Measurements from ENCODE around the gene SLC6A5. TPM values are rescaled to one million over a fixed set of nuclear protein-coding genes. Genes with fewer than 3 reads are reported as not detected.

SLC6A5 gene
- total RNA-seq, 1 experiment from 2014 or later, result not detected

DNA sequence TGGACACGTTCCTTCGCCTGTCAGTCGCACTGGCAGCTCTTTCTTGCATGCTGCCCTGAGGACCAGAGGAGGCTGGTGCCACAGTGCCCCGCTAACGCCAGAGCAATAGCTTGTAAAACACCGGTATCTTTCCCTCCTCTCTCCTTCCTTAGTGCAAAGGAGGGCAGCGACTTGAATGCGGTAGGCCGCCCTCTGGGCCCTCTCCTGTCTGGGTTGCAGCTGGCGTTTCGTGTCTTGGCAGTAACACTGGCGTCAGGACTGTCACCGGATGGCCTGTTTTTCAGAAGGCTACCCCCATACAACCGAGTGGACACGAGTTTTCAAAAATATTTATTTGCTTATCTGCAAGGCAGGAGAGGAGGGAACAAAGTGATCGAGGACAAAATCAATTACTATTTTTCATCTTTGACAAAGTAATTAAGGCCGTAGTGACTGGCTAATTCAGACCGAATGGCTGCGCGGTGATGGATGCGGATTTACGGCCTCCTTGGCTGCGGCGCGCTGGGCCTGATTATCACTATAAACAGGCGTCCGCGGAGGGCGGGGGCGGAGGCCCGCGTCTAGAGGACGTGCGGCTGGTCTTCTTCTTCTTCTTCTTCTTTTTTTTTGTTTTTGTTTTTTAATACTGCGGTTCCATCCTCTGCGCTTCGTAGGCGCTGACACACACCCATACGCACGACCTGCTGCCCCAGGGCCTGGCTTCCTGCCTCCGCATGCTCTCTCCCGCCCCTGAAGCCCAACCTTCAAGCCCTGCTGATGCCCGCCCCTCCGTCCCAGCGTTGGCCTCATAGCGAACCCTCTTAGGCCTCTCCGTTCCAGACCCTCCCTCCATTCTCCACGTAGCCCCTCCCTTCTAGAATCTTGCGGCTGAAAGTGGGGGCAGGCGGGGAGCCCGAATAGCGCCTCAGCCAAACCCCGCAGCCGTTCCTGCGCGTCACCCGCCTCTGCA, 2.9 kb upstream of the SLC6A5 start:
- H3K9ac ChIP-seq (ENCODE audit: low read length), result no peak overlapping the region
- no peaks in the 10 kb centered on the region for H4K20me1 ChIP-seq (ENCODE audit: insufficient read depth)
- H3K27ac ChIP-seq (ENCODE audit: low read depth, low read length), result no peak overlapping the region
- H3K27me3 ChIP-seq (ENCODE audit: insufficient read depth, low read length), result peaks cover 15% of the 10 kb centered on the region; the same call in 1 of the 2 replicates
- no peaks in the 10 kb centered on the region for H3K36me3 ChIP-seq (ENCODE audit: control insufficient read depth in 1 of 2, insufficient read depth in 2 of 2, low read length in 2 of 2)
- H2AFZ ChIP-seq (ENCODE audit: low read depth, low read length, poor library complexity, severe bottlenecking), result no peak overlapping the region
- intact Hi-C loops (cut with micrococcal nuclease), result no loop called here
- H3K79me2 ChIP-seq (ENCODE audit: insufficient read depth, low read length), result no peaks in the 10 kb centered on the region
- ATAC-seq, result no peak
- H3K4me2 ChIP-seq (ENCODE audit: low read length), result no peak overlapping the region
- no peaks in the 10 kb centered on the region for H3K4me1 ChIP-seq (ENCODE audit: control insufficient read depth in 1 of 2, insufficient read depth in 2 of 2, low read length in 2 of 2)
- ChIA-PET CTCF (no interaction called here), RAD21 (ENCODE audit: low non-redundant PET in 1 of 2, low total read pairs in 2 of 2, uncharacterized antibody in 2 of 2, unreplicated experiment in 2 of 2) (no interaction called here), POLR2A (no interaction called here)
- no peak for DNase-seq (ENCODE audit: low read depth, low spot score)
- H3K9me2 ChIP-seq (ENCODE audit: insufficient read depth), result no peaks in the 10 kb centered on the region
- no peaks in the 10 kb centered on the region for H3K9me3 ChIP-seq (ENCODE audit: control insufficient read depth in 1 of 2, insufficient read depth in 1 of 2, low read depth in 1 of 2, low read length in 2 of 2)
- TF ChIP-seq ZNF274 (IDR thresholded peaks at IDR 0.05; ENCODE audit: low read depth, low read length) (no peak), CBX3 (IDR thresholded peaks at IDR 0.05; ENCODE audit: low read depth) (no peak), ZFX (IDR thresholded peaks at IDR 0.05) (no peak), SRF (IDR thresholded peaks at IDR 0.05; ENCODE audit: low read depth) (no peak), POLR2AphosphoS5 (IDR thresholded peaks at IDR 0.05; ENCODE audit: low read depth, low read length) (no peak)
- BruUV-seq (replicated peaks), result no TSS peak
- H3K4me3 ChIP-seq (replicated peaks in 1 of 2; ENCODE audit: low read depth in 1 of 2, low read length in 2 of 2), result no peak overlapping the region

DNA sequence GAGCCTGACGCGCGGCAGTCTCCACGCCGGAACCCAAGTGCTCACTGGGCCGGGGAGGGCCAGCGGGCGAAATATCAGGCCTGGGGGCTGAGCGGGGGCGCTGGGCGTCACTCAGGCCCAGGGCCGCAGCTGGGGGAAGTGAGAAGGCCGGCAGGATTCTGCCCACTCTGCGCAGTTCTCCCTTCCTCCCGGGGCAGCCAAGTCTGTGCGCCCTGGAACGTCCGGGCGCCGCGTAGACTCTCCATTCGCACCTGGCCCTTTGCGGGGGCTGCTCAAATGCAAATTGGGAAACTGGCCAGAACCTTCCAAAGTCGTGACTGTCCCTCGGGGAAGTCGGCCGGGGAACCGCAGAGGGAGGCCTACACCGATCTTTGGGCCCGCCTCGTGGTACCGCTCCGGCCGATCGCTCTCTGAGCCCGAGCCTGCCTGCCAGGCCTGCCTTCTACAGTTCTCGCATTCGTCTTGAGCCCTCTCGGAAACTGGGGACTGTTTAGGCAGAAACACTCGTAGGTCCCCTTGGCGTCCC, 2.2 kb upstream of the SLC6A5 start:
- Histone ChIP-seq H3K4me3 (replicated peaks in 1 of 2; ENCODE audit: low read depth in 1 of 2, low read length in 2 of 2) (no peak overlapping the region), H3K4me2 (ENCODE audit: low read length) (no peak overlapping the region), H3K9ac (ENCODE audit: low read length) (no peak overlapping the region), H3K27ac (ENCODE audit: low read depth, low read length) (no peak overlapping the region), H2AFZ (ENCODE audit: low read depth, low read length, poor library complexity, severe bottlenecking) (no peak overlapping the region), H3K9me3 (ENCODE audit: control insufficient read depth in 1 of 2, insufficient read depth in 1 of 2, low read depth in 1 of 2, low read length in 2 of 2) (no peaks in the 10 kb centered on the region), H3K4me1 (ENCODE audit: control insufficient read depth in 1 of 2, insufficient read depth in 2 of 2, low read length in 2 of 2) (no peaks in the 10 kb centered on the region), H4K20me1 (ENCODE audit: insufficient read depth) (no peaks in the 10 kb centered on the region), H3K79me2 (ENCODE audit: insufficient read depth, low read length) (no peaks in the 10 kb centered on the region), H3K27me3 (ENCODE audit: insufficient read depth, low read length) (peaks cover 15% of the 10 kb centered on the region; the same call in 1 of the 2 replicates), H3K9me2 (ENCODE audit: insufficient read depth) (no peaks in the 10 kb centered on the region), H3K36me3 (ENCODE audit: control insufficient read depth in 1 of 2, insufficient read depth in 2 of 2, low read length in 2 of 2) (no peaks in the 10 kb centered on the region)
- DNase-seq (ENCODE audit: low read depth, low spot score), result no peak
- ChIA-PET CTCF (no interaction called here), RAD21 (ENCODE audit: low non-redundant PET in 1 of 2, low total read pairs in 2 of 2, uncharacterized antibody in 2 of 2, unreplicated experiment in 2 of 2) (interaction anchor here in 1 of 2 experiments (0.6 kb wide), 1 partner anchor 13 kb away, joined by 5 read pairs; no protein-coding TSS in a partner anchor), POLR2A (no interaction called here)
- no TSS peak for BruUV-seq (replicated peaks)
- intact Hi-C loops (cut with micrococcal nuclease), result no loop called here
- ATAC-seq, result no peak
- TF ChIP-seq, protein P1, sequence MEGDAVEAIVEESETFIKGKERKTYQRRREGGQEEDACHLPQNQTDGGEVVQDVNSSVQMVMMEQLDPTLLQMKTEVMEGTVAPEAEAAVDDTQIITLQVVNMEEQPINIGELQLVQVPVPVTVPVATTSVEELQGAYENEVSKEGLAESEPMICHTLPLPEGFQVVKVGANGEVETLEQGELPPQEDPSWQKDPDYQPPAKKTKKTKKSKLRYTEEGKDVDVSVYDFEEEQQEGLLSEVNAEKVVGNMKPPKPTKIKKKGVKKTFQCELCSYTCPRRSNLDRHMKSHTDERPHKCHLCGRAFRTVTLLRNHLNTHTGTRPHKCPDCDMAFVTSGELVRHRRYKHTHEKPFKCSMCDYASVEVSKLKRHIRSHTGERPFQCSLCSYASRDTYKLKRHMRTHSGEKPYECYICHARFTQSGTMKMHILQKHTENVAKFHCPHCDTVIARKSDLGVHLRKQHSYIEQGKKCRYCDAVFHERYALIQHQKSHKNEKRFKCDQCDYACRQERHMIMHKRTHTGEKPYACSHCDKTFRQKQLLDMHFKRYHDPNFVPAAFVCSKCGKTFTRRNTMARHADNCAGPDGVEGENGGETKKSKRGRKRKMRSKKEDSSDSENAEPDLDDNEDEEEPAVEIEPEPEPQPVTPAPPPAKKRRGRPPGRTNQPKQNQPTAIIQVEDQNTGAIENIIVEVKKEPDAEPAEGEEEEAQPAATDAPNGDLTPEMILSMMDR (IDR thresholded peaks at IDR 0.05 in 2 of 3, conservative IDR thresholded peaks at IDR 0.05 in 1 of 3; ENCODE audit: borderline replicate concordance in 1 of 3, insufficient read depth in 1 of 3, low read depth in 2 of 3, low read length in 2 of 3), result no peak
- TF ChIP-seq YY1 (IDR thresholded peaks at IDR 0.05; ENCODE audit: extremely low read depth, insufficient replicate concordance, low read depth, low read length) (no peak), SIN3A (IDR thresholded peaks at IDR 0.05; ENCODE audit: low read depth) (no peak)
- TF ChIP-seq, protein P2, sequence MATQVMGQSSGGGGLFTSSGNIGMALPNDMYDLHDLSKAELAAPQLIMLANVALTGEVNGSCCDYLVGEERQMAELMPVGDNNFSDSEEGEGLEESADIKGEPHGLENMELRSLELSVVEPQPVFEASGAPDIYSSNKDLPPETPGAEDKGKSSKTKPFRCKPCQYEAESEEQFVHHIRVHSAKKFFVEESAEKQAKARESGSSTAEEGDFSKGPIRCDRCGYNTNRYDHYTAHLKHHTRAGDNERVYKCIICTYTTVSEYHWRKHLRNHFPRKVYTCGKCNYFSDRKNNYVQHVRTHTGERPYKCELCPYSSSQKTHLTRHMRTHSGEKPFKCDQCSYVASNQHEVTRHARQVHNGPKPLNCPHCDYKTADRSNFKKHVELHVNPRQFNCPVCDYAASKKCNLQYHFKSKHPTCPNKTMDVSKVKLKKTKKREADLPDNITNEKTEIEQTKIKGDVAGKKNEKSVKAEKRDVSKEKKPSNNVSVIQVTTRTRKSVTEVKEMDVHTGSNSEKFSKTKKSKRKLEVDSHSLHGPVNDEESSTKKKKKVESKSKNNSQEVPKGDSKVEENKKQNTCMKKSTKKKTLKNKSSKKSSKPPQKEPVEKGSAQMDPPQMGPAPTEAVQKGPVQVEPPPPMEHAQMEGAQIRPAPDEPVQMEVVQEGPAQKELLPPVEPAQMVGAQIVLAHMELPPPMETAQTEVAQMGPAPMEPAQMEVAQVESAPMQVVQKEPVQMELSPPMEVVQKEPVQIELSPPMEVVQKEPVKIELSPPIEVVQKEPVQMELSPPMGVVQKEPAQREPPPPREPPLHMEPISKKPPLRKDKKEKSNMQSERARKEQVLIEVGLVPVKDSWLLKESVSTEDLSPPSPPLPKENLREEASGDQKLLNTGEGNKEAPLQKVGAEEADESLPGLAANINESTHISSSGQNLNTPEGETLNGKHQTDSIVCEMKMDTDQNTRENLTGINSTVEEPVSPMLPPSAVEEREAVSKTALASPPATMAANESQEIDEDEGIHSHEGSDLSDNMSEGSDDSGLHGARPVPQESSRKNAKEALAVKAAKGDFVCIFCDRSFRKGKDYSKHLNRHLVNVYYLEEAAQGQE (IDR thresholded peaks at IDR 0.05; ENCODE audit: low read depth), result no peak
- TF ChIP-seq, protein P3, sequence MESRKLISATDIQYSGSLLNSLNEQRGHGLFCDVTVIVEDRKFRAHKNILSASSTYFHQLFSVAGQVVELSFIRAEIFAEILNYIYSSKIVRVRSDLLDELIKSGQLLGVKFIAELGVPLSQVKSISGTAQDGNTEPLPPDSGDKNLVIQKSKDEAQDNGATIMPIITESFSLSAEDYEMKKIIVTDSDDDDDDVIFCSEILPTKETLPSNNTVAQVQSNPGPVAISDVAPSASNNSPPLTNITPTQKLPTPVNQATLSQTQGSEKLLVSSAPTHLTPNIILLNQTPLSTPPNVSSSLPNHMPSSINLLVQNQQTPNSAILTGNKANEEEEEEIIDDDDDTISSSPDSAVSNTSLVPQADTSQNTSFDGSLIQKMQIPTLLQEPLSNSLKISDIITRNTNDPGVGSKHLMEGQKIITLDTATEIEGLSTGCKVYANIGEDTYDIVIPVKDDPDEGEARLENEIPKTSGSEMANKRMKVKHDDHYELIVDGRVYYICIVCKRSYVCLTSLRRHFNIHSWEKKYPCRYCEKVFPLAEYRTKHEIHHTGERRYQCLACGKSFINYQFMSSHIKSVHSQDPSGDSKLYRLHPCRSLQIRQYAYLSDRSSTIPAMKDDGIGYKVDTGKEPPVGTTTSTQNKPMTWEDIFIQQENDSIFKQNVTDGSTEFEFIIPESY (IDR thresholded peaks at IDR 0.05; ENCODE audit: extremely low read depth, insufficient replicate concordance, low read length), result no peak

All from HCT116 (cell line).